ENCODE data around the gene ZNF616. TPM values are rescaled to one million over a fixed set of nuclear protein-coding genes. Genes with fewer than 3 reads are reported as not detected.

ZNF616 gene
- total RNA-seq, 4 donors from 2014 or later = 1.1 to 5.3 (median 2.4) TPM

- intact Hi-C loops (cut with DNase I; ENCODE audit: low total_unique reads) = no loop called here
- H3K36me3 ChIP-seq = peaks cover 0 to 62% of the 10 kb centered on the region in 2 donors
- in situ Hi-C loops (cut with MboI; ENCODE audit: low sequenced_read_pairs in 4 of 4) = no loop called here
Measured at GRCh38 chr19:52155596-52156359, 16.0 kb upstream of the ZNF616 start.

GRCh38 chr19:52148256-52148655 is 8.5 kb upstream of the ZNF616 start:
- Histone ChIP-seq H3K27ac (no peak overlapping the region), H3K27me3 (no peaks in the 10 kb centered on the region), H3K4me3 (no peak overlapping the region), H3K4me1 (no peaks in the 10 kb centered on the region), H3K9me3 (peaks cover 0 to 4% (median 0%) of the 10 kb centered on the region in 3 donors), H3K36me3 (peaks cover 0 to 4% of the 10 kb centered on the region in 2 donors)
- intact Hi-C loops (cut with DNase I; ENCODE audit: low total_unique reads) = no loop called here
- TF ChIP-seq POLR2A (IDR thresholded peaks at IDR 0.05) (no peak), CTCF (IDR thresholded peaks at IDR 0.05 in 4 of 5, conservative IDR thresholded peaks at IDR 0.05 in 1 of 5) (no peak)
- ATAC-seq (no peak), DNase-seq (no peak)
- in situ Hi-C loops (cut with MboI; ENCODE audit: low sequenced_read_pairs in 4 of 4) = no loop called here

More at GRCh38 chr19:52155596-52156359, 16.0 kb upstream of the ZNF616 start:
- Histone ChIP-seq H3K27me3 (no peaks in the 10 kb centered on the region), H3K4me3 (peak overlapping the region in 1 of 4 donors; percentile 26), H3K27ac (no peak overlapping the region), H3K4me1 (no peaks in the 10 kb centered on the region), H3K9me3 (peaks cover 0 to 32% (median 13%) of the 10 kb centered on the region in 3 donors)
- DNase-seq = no peak
- TF ChIP-seq POLR2A (IDR thresholded peaks at IDR 0.05) (no peak), CTCF (IDR thresholded peaks at IDR 0.05 in 4 of 5, conservative IDR thresholded peaks at IDR 0.05 in 1 of 5) (no peak)
- no peak for ATAC-seq

DNA sequence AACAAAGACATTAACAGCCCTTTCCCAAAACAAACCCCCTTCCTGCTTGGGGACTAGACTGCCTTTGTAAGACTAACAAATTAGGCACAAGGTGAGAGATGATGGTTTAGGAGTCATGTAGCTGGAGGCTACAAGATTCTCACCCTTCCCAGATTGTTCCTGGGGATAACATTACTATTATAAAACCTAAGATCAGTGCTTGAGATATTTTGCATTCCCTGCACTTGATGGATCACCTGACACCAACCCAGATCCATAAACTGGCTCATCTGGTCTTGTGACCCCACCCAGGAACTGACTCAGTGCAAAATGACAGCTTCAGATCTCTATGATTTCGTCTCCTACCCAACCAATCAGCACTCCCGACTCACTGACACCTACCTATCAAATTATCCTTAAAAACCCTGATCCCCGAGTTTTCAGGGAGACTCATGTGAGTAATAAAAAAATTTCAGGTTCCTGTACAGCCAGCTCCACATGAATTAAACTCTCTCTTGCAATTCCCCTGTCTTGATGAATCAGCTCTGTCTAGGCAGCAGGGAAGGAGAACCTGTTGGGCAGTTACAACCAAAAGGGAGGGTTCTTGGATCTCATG is 2.4 kb upstream of the ZNF616 start:
- intact Hi-C loops (cut with DNase I; ENCODE audit: low total_unique reads) (no loop called here), in situ Hi-C loops (cut with MboI; ENCODE audit: low sequenced_read_pairs in 4 of 4) (loop anchor here (5.0 kb wide), 2 partner anchors 95 to 100 kb away; no protein-coding TSS in a partner anchor)
- no peaks in the 10 kb centered on the region for H3K27me3 ChIP-seq
- no peak for ATAC-seq
- H3K4me3 ChIP-seq = no peak overlapping the region
- TF ChIP-seq POLR2A (IDR thresholded peaks at IDR 0.05) (no peak), CTCF (IDR thresholded peaks at IDR 0.05 in 4 of 5, conservative IDR thresholded peaks at IDR 0.05 in 1 of 5) (no peak)
- H3K9me3 ChIP-seq = no peaks in the 10 kb centered on the region
- no peak overlapping the region for H3K27ac ChIP-seq
- no peak for DNase-seq
- H3K36me3 ChIP-seq = no peaks in the 10 kb centered on the region
- peaks cover 12 to 21% of the 10 kb centered on the region in 2 donors for H3K4me1 ChIP-seq

DNA sequence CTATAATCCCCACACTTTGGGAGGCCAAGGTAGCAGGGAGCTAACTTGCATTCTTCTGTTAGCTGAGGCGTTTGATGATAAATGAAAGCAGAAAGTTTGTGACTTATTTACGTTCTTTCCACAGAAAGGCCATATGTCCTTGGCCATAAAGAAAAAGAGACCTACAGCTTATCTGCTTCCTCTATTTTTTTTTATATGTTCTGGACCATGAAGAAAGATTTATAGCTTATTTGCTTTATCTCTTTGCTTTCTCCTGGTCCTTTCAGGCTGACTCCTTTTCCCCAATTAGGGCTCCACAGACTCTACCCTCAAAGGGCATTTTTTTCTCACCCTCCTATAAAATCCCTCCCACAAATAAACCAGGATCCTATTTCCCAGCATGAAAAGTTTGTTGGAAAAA is 1.5 kb upstream of the ZNF616 start:
- in situ Hi-C loops (cut with MboI; ENCODE audit: low sequenced_read_pairs in 4 of 4) = loop anchor here (5.0 kb wide), 2 partner anchors 96 to 101 kb away; no protein-coding TSS in a partner anchor
- DNase-seq (no peak), ATAC-seq (no peak)
- TF ChIP-seq CTCF (IDR thresholded peaks at IDR 0.05 in 4 of 5, conservative IDR thresholded peaks at IDR 0.05 in 1 of 5) = no peak
- no peak for TF ChIP-seq POLR2A (IDR thresholded peaks at IDR 0.05)
- Histone ChIP-seq H3K27me3 (no peaks in the 10 kb centered on the region), H3K4me1 (peaks cover 12 to 21% of the 10 kb centered on the region in 2 donors), H3K27ac (peak overlapping the region in 1 of 4 donors; percentile 96), H3K36me3 (no peaks in the 10 kb centered on the region), H3K9me3 (no peaks in the 10 kb centered on the region), H3K4me3 (no peak overlapping the region)
- intact Hi-C loops (cut with DNase I; ENCODE audit: low total_unique reads) = no loop called here
